ENCODE results near the gene TMEM94.
A peak's percentile ranks its signal among the peaks of the same experiment; 100 is the strongest.
"Not testable (repeated sequence)": the region's sequence is repeated elsewhere in the genome, so short reads cannot be mapped to it uniquely, and the experiment has no call there.

TMEM94 gene

DNA sequence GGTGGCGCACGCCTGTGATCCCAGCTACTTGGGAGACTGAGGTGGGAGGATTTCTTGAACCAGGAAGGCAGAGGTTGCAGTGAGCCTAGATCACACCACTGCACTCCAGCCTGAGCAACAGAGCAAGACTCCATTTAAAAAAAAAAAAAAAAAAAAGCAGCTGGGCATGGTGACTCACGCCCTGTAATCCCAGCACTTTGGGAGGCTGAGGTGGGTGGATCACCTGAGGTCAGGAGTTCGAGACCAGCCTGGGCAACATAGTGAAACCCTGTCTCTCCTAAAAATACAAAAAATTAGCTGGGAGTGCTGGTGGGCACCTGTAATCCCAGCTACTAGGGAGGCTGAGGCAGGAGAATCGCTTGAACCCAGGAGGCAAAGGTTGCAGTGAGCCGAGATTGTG lies 10.5 kb upstream of the TMEM94 start:
- DNase-seq: not testable (repeated sequence)

DNA sequence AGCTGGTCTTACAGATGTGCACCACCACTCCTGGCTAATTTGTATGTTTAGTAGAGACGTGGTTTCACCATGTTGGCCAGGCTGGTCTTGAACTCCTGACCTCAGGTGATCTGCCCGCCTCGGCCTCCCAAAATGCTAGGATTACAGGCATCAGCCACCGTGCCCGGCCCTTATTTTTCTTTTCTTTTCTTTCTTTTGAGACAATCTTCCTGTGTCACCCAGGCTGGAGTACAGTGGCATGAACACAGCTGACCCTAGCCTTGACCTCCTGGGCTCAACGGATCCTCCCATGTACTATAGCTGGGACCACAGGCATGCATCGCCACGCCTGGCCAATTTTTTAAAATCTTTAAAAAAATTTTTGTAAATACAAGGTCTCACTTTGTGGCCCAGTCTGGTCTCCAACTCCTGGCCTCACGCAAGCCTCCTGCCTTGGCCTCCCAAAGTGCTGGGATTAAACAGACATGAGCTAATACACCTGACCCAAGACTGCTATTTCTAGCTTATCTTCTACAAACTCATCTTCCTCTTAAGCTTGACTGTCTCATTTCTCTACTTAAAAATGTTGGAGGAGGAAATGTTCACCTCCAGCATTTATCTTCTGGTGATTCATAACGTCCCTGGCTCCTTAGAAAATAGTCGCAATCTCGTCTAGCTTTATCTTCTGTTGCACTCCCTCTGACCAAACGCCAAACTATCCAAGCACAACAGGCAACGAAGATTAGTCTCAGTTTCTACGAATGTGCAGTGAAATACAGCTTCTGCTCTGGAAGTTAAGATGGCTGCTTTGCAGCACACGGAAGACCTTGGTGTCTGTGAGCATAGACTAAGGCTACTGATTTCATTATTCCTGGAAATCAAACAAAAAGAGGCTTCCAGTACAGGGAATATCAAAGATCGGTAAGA lies 8.2 kb upstream of the TMEM94 start:
- DNase-seq: no peak

DNA sequence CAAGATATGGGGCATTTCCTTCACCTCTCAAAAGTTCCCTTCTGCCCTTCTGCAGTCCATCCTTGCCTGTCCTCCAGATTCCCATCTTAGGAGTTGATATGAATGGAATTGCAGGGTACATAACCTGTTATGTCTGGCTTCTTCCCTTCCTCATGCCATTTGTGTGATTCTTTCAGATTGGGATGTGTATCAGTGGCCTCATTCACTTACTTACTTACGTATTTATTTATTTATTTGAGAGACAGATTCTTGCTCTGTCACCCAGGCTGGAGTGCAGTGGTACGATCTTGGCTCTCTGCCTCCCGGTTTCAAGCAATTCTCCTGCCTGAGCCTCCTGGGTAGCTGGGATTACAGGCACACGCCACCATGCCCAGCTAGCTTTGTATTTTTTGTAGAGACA lies 6.2 kb upstream of the TMEM94 start:
- no peak for DNase-seq

GRCh38 chr17:75454193-75454592 lies 2.2 kb upstream of the TMEM94 start:
- DNase-seq: no peak

GRCh38 chr17:75454672-75455071 lies 1.8 kb upstream of the TMEM94 start:
- DNase-seq: not testable (repeated sequence)

GRCh38 chr17:75456039-75456416 lies 407 bp upstream of the TMEM94 start:
- DNase-seq: no peak

DNA sequence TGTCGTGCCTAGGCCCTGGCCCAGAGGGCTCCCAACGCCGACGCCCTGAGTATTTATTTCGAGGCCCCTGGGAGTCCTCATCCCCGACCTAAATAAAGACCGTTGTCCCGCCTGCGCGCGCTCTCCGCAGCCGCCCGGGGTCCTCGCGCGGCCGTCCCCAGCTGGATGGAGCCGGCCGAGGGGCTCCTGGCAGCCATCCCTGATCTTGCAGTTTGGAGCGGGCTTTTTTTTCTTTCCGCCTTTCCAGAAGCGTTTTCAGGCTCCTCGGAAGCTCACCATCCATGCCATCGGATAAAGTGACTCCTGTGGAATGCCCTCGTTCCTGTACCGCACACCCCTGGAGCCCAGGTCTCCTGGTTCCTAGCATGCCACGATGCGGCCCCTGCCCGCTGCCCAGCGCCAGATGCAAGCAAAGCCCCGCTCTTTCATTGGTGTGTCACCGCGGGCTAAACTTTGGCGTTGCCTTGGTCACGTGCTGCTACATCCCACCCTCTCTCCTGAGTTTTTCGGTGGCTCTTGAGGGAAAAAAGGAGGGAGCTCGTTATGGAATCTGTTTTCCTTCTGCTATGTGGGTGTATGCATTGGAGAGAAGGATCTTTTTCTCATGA lies 716 bp downstream of the TMEM94 start:
- DNase-seq: no peak

DNA sequence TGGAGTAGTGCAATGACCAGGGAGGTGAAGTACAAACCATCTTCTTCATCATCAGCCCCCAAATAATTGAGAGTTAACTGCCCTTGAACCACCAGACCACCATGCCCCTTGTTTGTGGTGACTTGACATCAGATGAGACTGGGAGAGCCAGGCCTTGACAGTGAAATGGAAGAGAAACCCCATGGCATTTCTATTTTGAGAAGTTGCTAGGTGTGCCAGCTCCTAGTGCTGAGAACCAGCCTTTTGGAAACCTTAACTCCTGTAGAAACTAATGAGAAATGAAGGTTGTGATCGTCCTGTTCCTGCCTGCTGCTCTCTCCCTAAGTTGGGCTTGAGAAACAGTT lies 2.8 kb downstream of the TMEM94 start:
- DNase-seq: no peak

- DNase-seq: peak; percentile 5
These were observed 3.3 kb downstream of the TMEM94 start for GRCh38 chr17:75459590-75460267.

- no peak for DNase-seq
These were observed 3.9 kb downstream of the TMEM94 start for GRCh38 chr17:75460295-75460694.

DNA sequence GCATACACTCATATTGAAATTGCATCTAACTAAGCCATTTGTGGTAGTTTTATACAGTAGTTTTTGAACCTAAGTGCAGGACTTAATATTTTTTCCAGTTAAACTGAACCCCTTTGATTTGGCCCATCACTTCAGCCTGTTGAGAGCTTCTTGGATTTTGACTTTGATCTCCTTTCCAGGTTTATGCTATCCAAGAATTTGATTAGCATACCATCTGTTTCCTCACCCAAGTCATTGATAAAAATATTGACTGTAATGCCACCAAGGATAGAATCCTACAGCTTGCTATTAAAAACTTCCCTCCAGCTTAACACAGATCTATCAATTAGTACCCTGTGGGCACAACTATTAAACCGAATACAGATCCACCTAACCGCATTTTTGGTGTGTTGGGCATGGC lies 7.2 kb downstream of the TMEM94 start:
- DNase-seq: no peak

DNA sequence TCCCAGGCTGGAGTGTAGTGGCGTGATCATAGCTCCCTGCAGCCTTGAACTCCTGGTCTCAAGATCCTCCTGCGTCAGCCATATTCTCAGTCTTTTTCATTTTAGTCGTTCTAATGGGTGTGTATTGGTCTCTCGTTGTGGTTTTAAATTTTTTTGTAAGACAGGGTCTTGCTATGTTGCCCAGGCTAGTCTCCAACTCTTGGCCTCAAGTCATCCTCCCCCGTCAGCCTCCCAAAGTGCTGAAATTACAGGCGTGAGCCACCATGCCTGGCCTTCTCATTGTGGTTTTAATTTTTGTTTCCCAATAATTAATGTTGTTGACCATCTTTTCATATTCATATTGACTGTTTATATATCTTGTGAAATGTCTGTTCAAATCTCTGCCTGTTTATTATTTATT lies 8.6 kb downstream of the TMEM94 start:
- DNase-seq: no peak

DNA sequence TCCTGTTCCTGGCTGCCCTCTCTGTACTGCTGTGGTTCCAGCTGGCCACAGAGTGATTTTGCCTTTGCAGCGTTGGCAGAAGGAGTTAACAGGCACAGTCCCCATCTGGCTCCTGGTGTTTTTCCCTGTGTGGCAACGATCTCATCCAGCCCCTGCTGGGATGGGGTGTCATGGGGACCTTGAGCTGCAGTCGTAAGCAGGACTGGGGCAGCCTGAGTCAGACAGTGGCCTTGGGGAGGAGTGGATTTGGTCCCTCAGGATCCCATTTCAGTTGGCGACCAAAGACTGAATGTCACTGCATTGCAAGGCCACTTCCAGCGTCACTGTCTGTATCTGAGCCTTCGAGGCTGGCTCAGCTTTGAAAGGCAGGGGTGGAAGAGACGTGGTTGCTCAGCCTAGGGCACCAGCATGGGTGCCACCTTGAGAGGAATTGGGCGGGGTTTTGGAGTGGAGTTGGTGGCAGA lies 11.9 kb downstream of the TMEM94 start:
- no peak for DNase-seq

DNA sequence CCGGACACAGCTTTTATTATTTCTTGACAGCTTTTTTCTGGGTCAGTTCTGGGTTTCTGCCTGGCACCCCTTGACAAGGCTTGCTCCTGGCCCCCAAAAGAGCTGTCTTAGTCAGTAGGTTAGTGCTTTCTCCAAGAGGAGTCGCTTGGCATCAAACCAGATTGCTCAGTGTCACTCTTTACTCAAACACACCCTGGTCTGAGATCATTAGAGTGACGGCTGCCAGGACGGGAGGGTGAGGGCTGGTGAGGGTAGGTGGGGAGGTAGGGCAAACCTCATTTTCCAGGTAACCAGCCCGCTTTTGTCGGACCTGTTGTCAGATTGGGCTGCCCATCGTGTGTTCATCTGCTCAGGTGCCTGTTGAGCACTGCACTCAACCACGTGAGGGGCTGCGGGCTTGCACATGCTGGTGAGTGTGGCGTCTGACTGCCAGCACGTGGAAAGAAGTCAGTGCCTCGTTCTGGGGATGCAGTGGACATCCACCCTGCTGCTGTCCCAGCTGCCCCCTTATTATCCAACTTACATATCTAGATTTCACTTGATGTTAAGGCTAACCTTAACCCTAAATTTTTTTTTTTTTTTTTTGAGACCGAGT lies 12.4 kb downstream of the TMEM94 start:
- DNase-seq: no peak

- DNase-seq: no peak
These were observed 14.8 kb downstream of the TMEM94 start for GRCh38 chr17:75471207-75471606.

DNA sequence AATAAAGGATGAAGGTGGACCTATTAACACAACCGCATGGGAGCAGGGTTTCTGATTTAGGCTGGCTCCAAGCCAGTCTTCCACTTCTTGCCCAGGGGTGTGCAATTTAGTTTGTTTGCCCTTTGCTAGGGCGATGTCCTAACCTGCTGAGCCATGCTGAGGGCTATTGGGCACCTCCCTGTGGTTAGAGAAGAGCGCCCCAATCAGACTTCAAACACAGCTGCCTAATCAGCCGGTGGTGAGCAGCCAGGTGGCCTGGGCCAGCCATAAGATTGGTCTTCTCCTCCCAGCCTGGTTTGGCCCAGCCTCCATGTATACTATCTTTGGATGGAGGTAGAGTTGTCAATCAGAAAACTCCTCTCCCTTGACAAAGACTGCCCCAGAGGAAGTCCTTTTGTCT lies 15.7 kb downstream of the TMEM94 start:
- DNase-seq: no peak

DNA sequence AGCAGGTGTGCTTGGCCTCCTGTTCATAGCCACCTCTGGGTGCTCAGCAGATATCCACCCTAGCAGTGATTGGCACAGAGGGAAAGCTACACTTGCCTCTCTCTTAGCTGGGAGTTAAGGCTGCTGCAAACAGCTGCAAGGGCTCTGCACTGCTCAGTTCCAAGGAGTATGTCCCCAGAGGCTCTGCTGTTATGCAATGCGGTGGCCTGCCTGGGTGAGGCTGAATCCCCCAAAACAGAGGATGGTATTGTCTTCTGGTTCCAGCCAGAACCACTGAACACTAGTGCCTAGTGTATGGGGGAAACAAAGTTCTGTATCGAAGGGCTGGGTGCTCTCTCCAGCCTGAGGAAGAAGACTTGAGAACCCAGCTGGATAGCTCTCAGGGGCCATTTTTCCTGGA lies 16.8 kb downstream of the TMEM94 start:
- no peak for DNase-seq

GRCh38 chr17:75474736-75475135 lies 18.3 kb downstream of the TMEM94 start:
- DNase-seq: no peak

GRCh38 chr17:75475144-75475835 lies 18.9 kb downstream of the TMEM94 start:
- DNase-seq: no peak

DNA sequence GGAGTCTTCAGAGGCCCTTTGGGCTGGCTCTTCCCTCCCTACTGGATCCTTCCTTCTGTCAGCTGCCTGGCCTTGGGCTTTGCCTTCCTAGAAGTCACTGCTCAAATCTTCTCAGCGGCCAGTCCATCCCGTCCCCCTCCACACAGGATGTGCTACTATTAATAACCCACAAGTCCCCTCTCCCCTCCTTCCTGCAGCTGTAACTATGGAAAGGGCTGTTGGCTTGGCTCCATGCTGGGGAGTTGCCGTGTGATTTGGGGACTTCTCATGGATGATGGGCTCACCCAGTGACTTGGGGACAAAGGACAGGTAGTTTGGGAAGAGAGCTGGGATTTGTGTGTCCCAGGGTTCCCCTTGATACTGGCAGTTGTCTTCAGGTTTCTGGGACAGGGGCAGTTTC lies 19.4 kb downstream of the TMEM94 start:
- DNase-seq: no peak

DNA sequence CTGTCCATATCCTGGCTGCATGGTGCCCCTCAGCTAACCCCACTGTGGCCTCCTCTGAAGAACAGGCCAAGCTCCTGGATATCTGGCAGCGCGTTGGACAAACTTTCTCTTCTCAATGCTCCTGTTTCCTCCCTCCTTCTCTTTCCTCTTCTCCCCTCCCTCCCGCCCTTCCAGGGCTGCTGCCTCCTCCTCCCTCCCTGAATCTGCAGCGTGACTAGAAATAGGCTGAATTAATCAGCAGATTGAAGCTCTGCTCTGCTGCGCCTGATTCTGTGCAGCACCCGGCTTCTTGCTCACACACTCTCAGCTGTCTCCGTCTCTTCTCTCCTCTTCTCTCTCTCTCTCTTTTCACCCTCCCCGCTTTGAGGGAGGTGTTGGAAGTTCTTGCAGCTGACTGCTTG lies 19.8 kb downstream of the TMEM94 start:
- no peak for DNase-seq

DNA sequence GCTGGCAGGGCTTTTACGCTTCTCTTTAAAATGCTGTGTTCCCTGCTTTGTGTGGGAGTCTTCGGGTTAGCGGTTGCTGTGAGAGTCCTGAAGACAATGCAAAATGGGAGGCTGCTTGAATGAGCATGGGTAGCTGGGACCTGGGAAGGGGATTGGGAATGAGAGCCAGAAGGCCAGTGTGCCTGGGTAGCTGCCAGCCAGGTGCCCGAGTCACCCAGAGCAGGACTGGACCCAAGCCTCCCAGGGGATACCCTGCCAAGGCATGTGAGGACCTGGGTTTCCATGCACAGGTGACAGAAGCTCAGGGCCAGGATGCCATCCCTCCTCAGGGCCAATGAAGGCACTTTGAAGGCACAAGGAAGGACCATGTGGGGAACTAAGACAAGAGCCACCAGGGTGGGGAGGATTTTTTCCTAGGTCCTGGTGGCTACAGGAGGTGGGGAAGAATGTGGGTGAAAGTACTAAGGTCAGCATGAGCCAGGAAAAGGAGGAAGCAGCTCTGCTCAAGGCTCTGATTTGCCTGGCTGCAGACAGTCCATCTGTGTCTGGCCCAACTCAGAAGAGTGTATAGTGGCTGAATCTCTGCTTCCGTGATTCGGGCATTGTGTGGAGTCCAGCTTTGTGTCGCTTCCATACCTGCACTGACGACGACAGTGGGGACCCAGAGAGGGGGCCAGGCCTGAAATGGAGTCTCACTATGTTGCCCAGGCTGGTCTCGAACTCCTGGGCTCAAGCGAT lies 20.5 kb downstream of the TMEM94 start:
- DNase-seq: no peak
